Mesendoderm (in vitro differentiated cells): Measurements from ENCODE around the gene INPP1.

Source experiments
- DNase-seq: peaks from one replicate; pipeline ENCODE4 v3.0.0; 2013
- H2AK5ac ChIP-seq: 2 replicates; pipeline ENCODE4 v1.6.1; 2013; ENCODE audit warnings: low read length, inconsistent platforms
- H2BK120ac ChIP-seq: 2 replicates; pipeline ENCODE4 v1.6.1; 2013; ENCODE audit warnings: low read depth, mild to moderate bottlenecking, low read length, moderate library complexity, mixed read lengths
- H2BK15ac ChIP-seq: replicated peaks from 2 replicates; pipeline ENCODE4 v1.6.1; 2013; ENCODE audit warnings: low read depth, mild to moderate bottlenecking, moderate library complexity
- H2BK5ac ChIP-seq: 2 replicates; pipeline ENCODE4 v1.6.1; 2013; ENCODE audit warnings: low read length, inconsistent platforms
- H3K18ac ChIP-seq: 2 replicates; pipeline ENCODE4 v1.6.1; 2013; ENCODE audit warnings: mild to moderate bottlenecking, low read length, mixed read lengths
- H3K23ac ChIP-seq: one replicate; pipeline ENCODE4 v1.6.1; 2013; ENCODE audit warnings: low read length
- H3K27ac ChIP-seq: 2 replicates; pipeline ENCODE4 v1.5.1; 2013; ENCODE audit warnings: low read depth, mild to moderate bottlenecking, inconsistent platforms, low read length, moderate library complexity
- H3K27me3 ChIP-seq: 2 replicates; pipeline ENCODE4 v1.6.1; 2013; ENCODE audit warnings: low read length, control low read depth, mild to moderate bottlenecking, inconsistent platforms; ENCODE audit not compliant: insufficient read depth, poor library complexity
- H3K36me3 ChIP-seq: 2 replicates; pipeline ENCODE4 v1.6.1; 2013; ENCODE audit warnings: low read length, inconsistent platforms; ENCODE audit not compliant: control insufficient read depth, insufficient read depth
- H3K4ac ChIP-seq: one replicate; pipeline ENCODE4 v1.6.1; 2013; ENCODE audit warnings: low read depth, mild to moderate bottlenecking, low read length, moderate library complexity
- H3K4me1 ChIP-seq: 2 replicates; pipeline ENCODE4 v1.6.1; 2013; ENCODE audit warnings: low read depth, low read length, inconsistent platforms; ENCODE audit not compliant: control insufficient read depth
- H3K4me2 ChIP-seq: 2 replicates; pipeline ENCODE4 v1.6.1; 2013; ENCODE audit warnings: low read length
- H3K4me3 ChIP-seq: 2 replicates; pipeline ENCODE4 v1.5.1; 2013; ENCODE audit warnings: mild to moderate bottlenecking, low read length
- H3K56ac ChIP-seq: one replicate; pipeline ENCODE4 v1.6.1; 2013; ENCODE audit warnings: low read length
- H3K79me1 ChIP-seq: 2 replicates; pipeline ENCODE4 v1.6.1; 2013; ENCODE audit warnings: low read length, inconsistent platforms
- H3K79me2 ChIP-seq: 2 replicates; pipeline ENCODE4 v1.6.1; 2013; ENCODE audit warnings: mild to moderate bottlenecking, low read length; ENCODE audit not compliant: control insufficient read depth, insufficient read depth
- H3K9ac ChIP-seq: 2 replicates; pipeline ENCODE4 v1.6.1; 2013; ENCODE audit warnings: low read length, inconsistent platforms
- H4K5ac ChIP-seq: one replicate; pipeline ENCODE4 v1.6.1; 2013; ENCODE audit warnings: low read length
- H4K8ac ChIP-seq: one replicate; pipeline ENCODE4 v1.6.1; 2013; ENCODE audit warnings: low read depth, mild to moderate bottlenecking, control low read depth, low read length, moderate library complexity
- whole genome bisulfite sequencing: extraction: QIAGEN DNeasy Blood & Tissue Kit; methylation state at CpG from one replicate; pipeline ENCODE4 v1.1.7; 2013; ENCODE audit warnings: low lambda C conversion rate, missing lambda C conversion rate; ENCODE audit not compliant: insufficient coverage; ENCODE audit errors: extremely low coverage; 5-methylcytosine and 5-hydroxymethylcytosine counted together

The INPP1 gene

DNA sequence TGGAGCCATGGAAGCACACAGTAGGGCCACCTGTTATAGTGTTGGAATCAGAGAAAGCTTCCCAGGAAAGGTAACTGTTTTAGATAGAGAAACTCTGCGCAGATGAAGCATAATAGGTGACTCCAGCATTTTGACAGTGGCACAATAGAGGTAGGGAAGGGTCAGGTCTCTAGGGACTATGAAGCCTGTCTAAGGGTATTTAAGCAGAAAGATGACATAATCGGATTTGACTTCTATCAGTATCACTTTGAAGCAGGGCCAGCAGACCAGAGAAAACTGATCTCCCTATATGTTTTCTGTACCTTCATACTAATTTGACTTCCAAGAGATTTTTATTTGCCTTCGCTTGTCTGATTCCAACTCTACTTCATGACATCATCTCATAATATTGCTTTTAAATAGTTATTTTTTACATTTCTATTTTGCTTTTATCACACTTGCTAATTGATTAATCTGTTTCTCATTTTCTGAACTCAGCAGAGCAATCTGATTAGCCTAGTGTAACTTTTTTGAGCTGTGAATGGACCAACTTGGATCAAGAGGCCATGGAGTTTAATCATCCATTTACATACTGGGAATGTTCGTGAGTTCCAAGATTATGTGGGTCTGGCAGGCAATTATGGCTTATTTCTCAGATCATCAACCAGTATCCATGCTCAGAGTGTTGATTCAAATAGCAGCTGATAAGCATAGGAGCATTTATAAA, 15.4 kb upstream of the INPP1 start:
- no peak overlapping the region for H2AK5ac ChIP-seq
- H3K4ac ChIP-seq = no peak overlapping the region
- no peak overlapping the region for H3K18ac ChIP-seq
- H3K79me1 ChIP-seq = no peaks in the 10 kb centered on the region
- no peaks in the 10 kb centered on the region for H3K4me1 ChIP-seq
- H3K56ac ChIP-seq = no peak overlapping the region
- no peak overlapping the region for H4K5ac ChIP-seq
- DNase-seq = no peak
- no peak overlapping the region for H2BK5ac ChIP-seq
- H3K79me2 ChIP-seq = no peaks in the 10 kb centered on the region
- no peak overlapping the region for H2BK15ac ChIP-seq
- no peak overlapping the region for H3K9ac ChIP-seq
- H3K27ac ChIP-seq = no peak overlapping the region
- H3K36me3 ChIP-seq = no peaks in the 10 kb centered on the region
- no CpG with 5 or more reads among the region's 4 CpGs for WGBS
- no peaks in the 10 kb centered on the region for H3K27me3 ChIP-seq
- no peak overlapping the region for H4K8ac ChIP-seq
- H3K4me2 ChIP-seq = no peak overlapping the region
- H3K23ac ChIP-seq = no peak overlapping the region
- H3K4me3 ChIP-seq = no peak overlapping the region
- no peak overlapping the region for H2BK120ac ChIP-seq

DNA sequence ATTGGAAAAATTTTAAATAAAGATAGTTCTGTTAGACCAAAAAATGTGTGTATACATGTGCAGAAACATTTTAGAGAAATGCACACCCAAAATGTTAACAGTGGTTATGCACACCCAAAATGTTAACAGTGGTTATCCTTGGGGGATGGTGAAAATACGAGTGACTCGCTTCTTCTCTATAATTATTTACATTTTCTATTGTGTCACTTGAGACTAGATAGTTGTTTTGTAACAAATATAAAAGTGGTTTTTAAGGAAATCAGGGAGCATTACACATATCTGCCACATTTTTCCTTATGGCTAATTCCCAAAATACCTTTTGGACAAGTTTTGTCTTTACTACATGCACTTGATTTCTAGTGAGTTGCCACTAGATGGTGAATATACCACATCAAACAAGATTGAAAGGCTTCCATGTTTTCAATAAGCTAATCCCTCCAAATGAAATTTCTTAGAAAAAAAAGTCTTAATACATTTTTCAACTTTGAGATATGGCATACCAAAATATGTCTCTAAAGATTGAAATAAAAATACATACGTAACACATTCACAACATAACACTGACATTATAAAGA, 14.7 kb upstream of the INPP1 start:
- Histone ChIP-seq H2BK5ac (no peak overlapping the region), H3K9ac (no peak overlapping the region), H3K4me3 (no peak overlapping the region), H3K4ac (no peak overlapping the region), H2BK15ac (no peak overlapping the region), H3K56ac (no peak overlapping the region), H3K79me1 (no peaks in the 10 kb centered on the region), H2BK120ac (no peak overlapping the region), H4K8ac (no peak overlapping the region), H4K5ac (no peak overlapping the region), H3K79me2 (no peaks in the 10 kb centered on the region), H3K23ac (no peak overlapping the region), H3K27me3 (no peaks in the 10 kb centered on the region), H3K36me3 (no peaks in the 10 kb centered on the region), H2AK5ac (no peak overlapping the region), H3K4me2 (no peak overlapping the region), H3K4me1 (no peaks in the 10 kb centered on the region), H3K18ac (no peak overlapping the region), H3K27ac (no peak overlapping the region)
- DNase-seq = no peak
- WGBS = no CpG with 5 or more reads among the region's 3 CpGs

DNA sequence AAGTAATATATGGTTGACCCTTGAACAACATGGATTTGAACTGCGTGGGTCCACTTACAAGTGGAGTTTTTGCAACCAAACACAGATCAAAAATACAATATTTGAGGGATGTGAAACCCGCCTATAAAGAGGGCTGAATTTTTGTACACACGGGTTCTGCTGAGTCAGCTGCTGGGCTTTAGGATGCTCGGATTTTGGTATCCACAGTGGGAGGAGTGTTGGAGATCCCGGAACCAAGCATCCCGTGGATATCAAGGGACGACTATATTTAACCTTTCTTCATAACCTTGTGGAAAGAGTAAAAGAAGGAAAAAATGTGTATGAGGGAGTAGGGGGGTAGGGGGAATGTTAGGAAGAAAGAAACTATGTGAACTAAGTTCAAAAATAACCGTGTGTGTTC, 10.0 kb upstream of the INPP1 start:
- Histone ChIP-seq H3K27me3 (no peaks in the 10 kb centered on the region), H3K27ac (no peak overlapping the region), H3K9ac (no peak overlapping the region), H3K23ac (no peak overlapping the region), H2BK5ac (no peak overlapping the region), H3K4me2 (no peak overlapping the region), H3K4ac (no peak overlapping the region), H4K8ac (no peak overlapping the region), H3K36me3 (no peaks in the 10 kb centered on the region), H3K18ac (no peak overlapping the region), H2BK15ac (no peak overlapping the region), H3K4me1 (no peaks in the 10 kb centered on the region), H3K79me1 (no peaks in the 10 kb centered on the region), H3K56ac (no peak overlapping the region), H4K5ac (no peak overlapping the region), H2AK5ac (no peak overlapping the region), H3K79me2 (no peaks in the 10 kb centered on the region), H3K4me3 (no peak overlapping the region), H2BK120ac (no peak overlapping the region)
- no CpG with 5 or more reads among the region's 8 CpGs for WGBS
- DNase-seq = no peak

- 100% methylated on average over 1 of the region's 2 CpGs for WGBS
- H3K79me2 ChIP-seq = no peaks in the 10 kb centered on the region
- no peak overlapping the region for H3K4me2 ChIP-seq
- no peak overlapping the region for H2BK120ac ChIP-seq
- no peak overlapping the region for H3K56ac ChIP-seq
- H3K27me3 ChIP-seq = no peaks in the 10 kb centered on the region
- no peak overlapping the region for H3K27ac ChIP-seq
- H3K23ac ChIP-seq = no peak overlapping the region
- no peak overlapping the region for H2BK15ac ChIP-seq
- no peak overlapping the region for H2AK5ac ChIP-seq
- H4K8ac ChIP-seq = no peak overlapping the region
- no peak for DNase-seq
- no peak overlapping the region for H2BK5ac ChIP-seq
- H3K4ac ChIP-seq = no peak overlapping the region
- H3K4me3 ChIP-seq = no peak overlapping the region
- no peaks in the 10 kb centered on the region for H3K4me1 ChIP-seq
- no peak overlapping the region for H3K9ac ChIP-seq
- H4K5ac ChIP-seq = no peak overlapping the region
- no peaks in the 10 kb centered on the region for H3K36me3 ChIP-seq
- no peak overlapping the region for H3K18ac ChIP-seq
- H3K79me1 ChIP-seq = no peaks in the 10 kb centered on the region
Measured at GRCh38 chr2:190333928-190334327, 9.5 kb upstream of the INPP1 start.

GRCh38 chr2:190334479-190335224, 8.7 kb upstream of the INPP1 start:
- H3K4me1 ChIP-seq = no peaks in the 10 kb centered on the region
- H3K79me1 ChIP-seq = no peaks in the 10 kb centered on the region
- H4K8ac ChIP-seq = no peak overlapping the region
- no peaks in the 10 kb centered on the region for H3K79me2 ChIP-seq
- no peak overlapping the region for H3K23ac ChIP-seq
- no peak overlapping the region for H2BK15ac ChIP-seq
- H2AK5ac ChIP-seq = no peak overlapping the region
- no peak overlapping the region for H3K4ac ChIP-seq
- no peak overlapping the region for H2BK5ac ChIP-seq
- no peak overlapping the region for H3K4me3 ChIP-seq
- no peak overlapping the region for H3K56ac ChIP-seq
- no peak overlapping the region for H2BK120ac ChIP-seq
- no peak for DNase-seq
- no peaks in the 10 kb centered on the region for H3K36me3 ChIP-seq
- H3K18ac ChIP-seq = no peak overlapping the region
- H3K27me3 ChIP-seq = no peaks in the 10 kb centered on the region
- H3K4me2 ChIP-seq = no peak overlapping the region
- H4K5ac ChIP-seq = no peak overlapping the region
- no peak overlapping the region for H3K27ac ChIP-seq
- H3K9ac ChIP-seq = no peak overlapping the region
- whole genome bisulfite sequencing = 100% methylated on average over 1 of the region's 8 CpGs
